Measurements from ENCODE around the gene GRID2IP.

The GRID2IP gene

DNA sequence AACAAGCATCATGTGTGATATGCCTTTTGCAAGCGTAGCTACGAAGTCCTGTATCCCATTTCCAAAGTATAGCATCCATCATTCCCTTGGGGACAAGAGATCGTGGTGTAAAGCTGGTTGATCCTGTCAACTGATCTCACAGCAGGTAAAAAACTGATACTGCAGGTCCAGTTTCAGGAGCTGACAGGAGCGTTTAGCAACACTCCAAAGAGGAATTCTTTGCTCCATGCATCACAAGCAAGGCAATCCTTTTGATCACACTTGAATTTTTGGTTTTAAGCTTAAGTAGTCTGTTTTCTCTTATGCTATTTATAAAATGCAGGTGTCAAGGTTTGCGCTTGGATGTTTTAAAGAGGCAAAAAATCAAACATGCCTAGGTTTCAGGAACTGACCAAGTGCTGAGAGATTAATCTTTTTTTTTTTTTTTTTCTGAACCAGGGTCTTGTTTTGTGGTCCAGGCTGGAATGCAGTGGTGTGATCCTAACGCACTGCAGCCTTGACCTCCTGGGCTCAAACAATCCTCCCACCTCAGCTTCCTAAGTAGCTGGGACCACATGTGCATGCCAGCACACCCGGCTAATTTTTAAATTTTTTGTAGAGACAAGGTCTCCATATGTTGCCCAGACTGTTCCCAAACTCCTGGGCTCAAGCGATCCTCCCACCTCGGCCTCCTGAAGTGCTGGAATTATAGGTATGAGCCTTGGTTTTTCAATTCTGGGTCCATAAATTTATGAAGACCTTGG, 24.2 kb upstream of the GRID2IP start:
- POLR2A ChIA-PET (ENCODE audit: low non-redundant PET): interaction anchor here (0.6 to 0.7 kb wide), 2 partner anchors 16 to 841 kb away, joined by 7 to 9 read pairs; no protein-coding TSS in a partner anchor
- TF ChIP-seq, protein P1, sequence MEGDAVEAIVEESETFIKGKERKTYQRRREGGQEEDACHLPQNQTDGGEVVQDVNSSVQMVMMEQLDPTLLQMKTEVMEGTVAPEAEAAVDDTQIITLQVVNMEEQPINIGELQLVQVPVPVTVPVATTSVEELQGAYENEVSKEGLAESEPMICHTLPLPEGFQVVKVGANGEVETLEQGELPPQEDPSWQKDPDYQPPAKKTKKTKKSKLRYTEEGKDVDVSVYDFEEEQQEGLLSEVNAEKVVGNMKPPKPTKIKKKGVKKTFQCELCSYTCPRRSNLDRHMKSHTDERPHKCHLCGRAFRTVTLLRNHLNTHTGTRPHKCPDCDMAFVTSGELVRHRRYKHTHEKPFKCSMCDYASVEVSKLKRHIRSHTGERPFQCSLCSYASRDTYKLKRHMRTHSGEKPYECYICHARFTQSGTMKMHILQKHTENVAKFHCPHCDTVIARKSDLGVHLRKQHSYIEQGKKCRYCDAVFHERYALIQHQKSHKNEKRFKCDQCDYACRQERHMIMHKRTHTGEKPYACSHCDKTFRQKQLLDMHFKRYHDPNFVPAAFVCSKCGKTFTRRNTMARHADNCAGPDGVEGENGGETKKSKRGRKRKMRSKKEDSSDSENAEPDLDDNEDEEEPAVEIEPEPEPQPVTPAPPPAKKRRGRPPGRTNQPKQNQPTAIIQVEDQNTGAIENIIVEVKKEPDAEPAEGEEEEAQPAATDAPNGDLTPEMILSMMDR (conservative IDR thresholded peaks at IDR 0.05; ENCODE audit: low read depth): no peak
- H3K27ac ChIP-seq: no peak overlapping the region
- no peak for DNase-seq (ENCODE audit: low spot score)
- CTCF ChIA-PET: interaction anchor here (0.6 to 1.2 kb wide), 6 partner anchors 17 to 1191 kb away, joined by 3 to 4 read pairs (median 4); no protein-coding TSS in a partner anchor

DNA sequence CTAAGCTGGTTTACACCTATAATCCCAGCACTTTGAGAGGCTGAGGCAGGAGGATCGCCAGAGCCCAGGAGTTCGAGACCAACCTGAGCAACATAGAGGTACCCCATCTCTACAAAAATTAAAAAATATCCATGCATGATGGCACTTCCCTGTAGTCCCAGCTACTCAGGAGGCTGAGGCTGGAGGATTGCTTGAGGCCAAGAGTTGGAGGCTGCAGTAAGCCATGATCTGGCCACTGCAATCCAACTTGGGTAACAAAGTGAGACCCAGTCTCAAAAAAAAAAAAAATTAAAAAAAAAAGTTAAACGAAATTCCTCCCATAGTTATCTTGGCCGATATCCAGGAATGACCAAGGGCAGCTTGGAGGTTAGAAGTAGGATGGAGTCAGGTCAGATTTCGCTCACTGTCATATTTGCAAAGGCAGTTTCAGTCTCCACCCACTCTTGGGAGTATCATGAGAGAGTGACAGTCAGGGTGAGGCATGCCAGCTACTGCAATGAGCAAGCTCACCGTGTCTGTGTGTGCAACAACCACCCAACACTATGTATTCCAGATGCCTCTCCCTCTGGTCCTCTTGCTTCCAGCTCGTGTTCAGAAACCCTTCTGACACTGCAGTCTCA, 20.0 kb upstream of the GRID2IP start:
- DNase-seq (ENCODE audit: low spot score): no peak
- ChIA-PET CTCF (interaction anchor here (0.7 kb wide), 1 partner anchor 57 kb away, joined by 6 read pairs; no protein-coding TSS in a partner anchor), POLR2A (ENCODE audit: low non-redundant PET) (interaction anchor here (0.7 kb wide), 1 partner anchor 317 kb away, joined by 4 read pairs; no protein-coding TSS in a partner anchor)
- TF ChIP-seq, protein P1 (conservative IDR thresholded peaks at IDR 0.05; ENCODE audit: low read depth): no peak
- no peak overlapping the region for H3K27ac ChIP-seq

DNA sequence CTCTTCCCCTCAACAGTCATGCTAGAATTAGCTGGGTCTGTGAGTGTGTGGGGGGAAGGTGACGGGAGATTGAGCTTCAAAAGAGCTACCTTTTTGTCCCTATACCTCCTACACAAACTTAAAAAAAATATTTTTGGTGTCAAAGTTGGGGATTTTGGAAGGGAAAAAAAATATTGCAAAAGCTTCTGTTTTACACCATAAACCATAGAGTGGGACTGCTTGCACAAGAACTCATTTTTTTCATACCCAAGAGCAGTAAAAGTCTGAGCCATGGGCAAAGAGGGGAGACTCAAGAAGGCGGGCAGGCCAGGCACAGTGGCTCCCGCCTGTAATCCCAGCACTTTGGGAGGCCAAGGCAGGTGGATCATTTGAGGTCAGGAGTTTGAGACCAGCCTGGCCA, 16.6 kb upstream of the GRID2IP start:
- TF ChIP-seq, protein P1 (conservative IDR thresholded peaks at IDR 0.05; ENCODE audit: low read depth): no peak
- ChIA-PET POLR2A (ENCODE audit: low non-redundant PET) (no interaction called here), CTCF (no interaction called here)
- H3K27ac ChIP-seq: no peak overlapping the region
- no peak for DNase-seq (ENCODE audit: low spot score)

DNA sequence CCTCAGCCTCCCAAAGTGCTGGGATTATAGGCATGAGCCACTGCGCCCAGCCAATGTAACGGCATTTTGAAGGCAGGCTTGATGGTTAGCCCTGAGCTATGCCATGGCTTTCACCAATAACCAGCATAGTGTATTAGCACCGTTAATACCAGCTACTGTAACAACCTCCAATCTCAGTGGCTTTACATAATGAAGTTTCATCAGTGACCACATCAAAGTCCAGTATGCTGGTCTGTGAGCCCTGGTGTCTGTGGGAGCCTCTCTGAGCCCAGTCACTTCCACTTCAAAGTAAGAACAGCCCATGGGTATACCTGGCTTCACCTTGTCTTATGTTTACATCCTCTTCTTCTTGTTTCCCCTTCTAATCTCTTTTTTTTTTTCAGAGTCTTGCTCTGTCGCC, 14.4 kb upstream of the GRID2IP start:
- ChIA-PET POLR2A (ENCODE audit: low non-redundant PET) (no interaction called here), CTCF (no interaction called here)
- TF ChIP-seq, protein P1 (conservative IDR thresholded peaks at IDR 0.05; ENCODE audit: low read depth): no peak
- no peak overlapping the region for H3K27ac ChIP-seq
- DNase-seq (ENCODE audit: low spot score): no peak

DNA sequence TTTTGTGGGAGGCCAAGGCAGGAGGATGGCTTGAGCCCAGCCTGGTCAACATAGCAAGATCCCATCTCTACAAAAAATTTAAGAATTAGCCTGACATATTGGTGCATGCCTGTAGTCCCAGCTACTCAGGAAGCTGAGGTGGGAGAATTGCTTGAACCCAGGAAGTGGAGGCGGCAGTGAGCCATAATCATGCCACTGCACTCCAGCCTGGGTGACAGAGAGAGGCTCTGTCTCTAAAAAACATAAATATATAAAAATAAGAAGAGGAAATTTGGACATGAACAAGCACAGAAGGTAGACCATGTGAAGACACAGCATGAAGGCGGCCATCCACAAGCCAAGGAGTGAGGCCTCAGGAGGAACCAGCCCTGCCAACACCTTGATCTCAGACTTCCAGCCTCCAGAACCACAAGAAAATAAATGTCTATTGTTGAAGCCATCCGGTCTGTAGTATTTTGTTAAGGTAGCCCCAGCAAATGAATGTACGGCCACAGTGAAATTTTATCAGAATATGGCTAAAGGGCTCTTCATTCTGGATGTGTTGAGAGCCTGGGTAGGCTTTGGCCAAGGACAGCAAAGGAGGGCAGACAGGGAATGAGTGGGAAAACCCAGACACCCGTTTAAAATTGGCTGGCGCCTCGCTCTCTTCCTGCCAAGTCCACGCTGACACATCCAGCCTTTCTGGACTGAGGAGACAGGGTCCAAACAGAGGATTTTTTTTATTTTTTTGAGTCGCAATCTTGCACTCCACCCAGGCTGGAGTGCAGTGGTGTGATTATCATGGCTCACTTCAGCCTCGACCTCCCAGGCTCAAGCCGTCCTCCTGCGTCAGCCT, 12.9 kb upstream of the GRID2IP start:
- H3K27ac ChIP-seq: no peak overlapping the region
- DNase-seq (ENCODE audit: low spot score): no peak
- POLR2A ChIA-PET (ENCODE audit: low non-redundant PET): no interaction called here
- CTCF ChIA-PET: interaction anchor here (0.6 kb wide), 1 partner anchor 24 kb away, joined by 3 read pairs; no protein-coding TSS in a partner anchor
- TF ChIP-seq, protein P1 (conservative IDR thresholded peaks at IDR 0.05; ENCODE audit: low read depth): no peak

DNA sequence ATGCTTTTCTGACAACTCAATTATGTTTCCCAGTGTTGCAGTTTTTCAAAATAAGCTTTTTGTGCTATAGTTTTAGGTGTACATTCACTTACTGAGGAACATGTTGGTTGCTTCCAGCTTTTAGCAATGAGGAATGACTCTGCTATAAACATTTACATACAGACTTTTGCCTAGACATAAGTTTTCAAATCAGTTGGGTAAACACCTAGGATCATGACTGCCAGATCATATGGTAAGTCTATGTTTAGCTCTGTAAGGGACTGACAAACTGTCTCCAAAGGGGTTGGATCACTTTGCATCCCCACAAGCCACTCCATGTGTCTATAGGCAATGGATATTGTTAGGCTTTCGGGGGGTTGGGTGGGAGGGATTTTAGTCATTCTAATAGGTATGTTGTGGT, 10.8 kb upstream of the GRID2IP start:
- H3K27ac ChIP-seq: no peak overlapping the region
- ChIA-PET CTCF (no interaction called here), POLR2A (ENCODE audit: low non-redundant PET) (no interaction called here)
- no peak for DNase-seq (ENCODE audit: low spot score)
- TF ChIP-seq, protein P1 (conservative IDR thresholded peaks at IDR 0.05; ENCODE audit: low read depth): no peak
